CD4-positive, alpha-beta T cell treated with Interleukin-15 for 4 hours (primary cell): ENCODE results near the gene NLGN1.
"Not testable (repeated sequence)": the region's sequence is repeated elsewhere in the genome, so short reads cannot be mapped to it uniquely, and the experiment has no call there.

Experiments used
- DNase-seq: peaks from one replicate; pipeline ENCODE4 v3.0.0-alpha.2; 2020; ENCODE audit warnings: low spot score

The NLGN1 gene

GRCh38 chr3:173556546-173556945 is 159.0 kb downstream of the NLGN1 start:
- no peak for DNase-seq

- DNase-seq, result no peak
These were observed 170.5 kb downstream of the NLGN1 start for GRCh38 chr3:173567997-173568396.

GRCh38 chr3:173568623-173569022 is 171.1 kb downstream of the NLGN1 start:
- no peak for DNase-seq

- no peak for DNase-seq
These were observed 186.0 kb downstream of the NLGN1 start for GRCh38 chr3:173583496-173583895.

GRCh38 chr3:173584093-173584837 is 186.7 kb downstream of the NLGN1 start:
- DNase-seq, result no peak

- no peak for DNase-seq
These were observed 187.6 kb downstream of the NLGN1 start for GRCh38 chr3:173584838-173585831.

- DNase-seq, result no peak
These were observed 188.6 kb downstream of the NLGN1 start for GRCh38 chr3:173586166-173586565.

GRCh38 chr3:173587055-173587454 is 189.5 kb downstream of the NLGN1 start:
- no peak for DNase-seq

GRCh38 chr3:173588556-173588955 is 191.0 kb downstream of the NLGN1 start:
- no peak for DNase-seq

GRCh38 chr3:173589116-173589515 is 191.6 kb downstream of the NLGN1 start:
- DNase-seq, result no peak

GRCh38 chr3:173591401-173591800 is 193.9 kb downstream of the NLGN1 start:
- DNase-seq, result no peak

- DNase-seq, result not testable (repeated sequence)
These were observed 197.3 kb downstream of the NLGN1 start for GRCh38 chr3:173594881-173595280.

GRCh38 chr3:173599673-173600072 is 202.1 kb downstream of the NLGN1 start:
- DNase-seq, result no peak

- no peak for DNase-seq
These were observed 217.0 kb downstream of the NLGN1 start for GRCh38 chr3:173614522-173614921.

- DNase-seq, result no peak
These were observed 218.1 kb downstream of the NLGN1 start for GRCh38 chr3:173615661-173616060.

- no peak for DNase-seq
These were observed 219.9 kb downstream of the NLGN1 start for GRCh38 chr3:173617490-173617889.

GRCh38 chr3:173618148-173618547 is 220.6 kb downstream of the NLGN1 start:
- DNase-seq, result no peak

GRCh38 chr3:173618703-173619102 is 221.2 kb downstream of the NLGN1 start:
- no peak for DNase-seq

- no peak for DNase-seq
These were observed 224.6 kb downstream of the NLGN1 start for GRCh38 chr3:173622166-173622565.

- no peak for DNase-seq
These were observed 226.5 kb downstream of the NLGN1 start for GRCh38 chr3:173624086-173624485.

GRCh38 chr3:173630849-173631248 is 233.3 kb downstream of the NLGN1 start:
- no peak for DNase-seq

- DNase-seq, result no peak
These were observed 235.4 kb downstream of the NLGN1 start for GRCh38 chr3:173632945-173633344.

- no peak for DNase-seq
These were observed 238.3 kb downstream of the NLGN1 start for GRCh38 chr3:173635826-173636225.
